Measurements from ENCODE around the gene SPTBN5.

SPTBN5 gene

GRCh38 chr15:41927536-41927935 lies 33.7 kb upstream of the SPTBN5 start:
- TF ChIP-seq CTCF (IDR thresholded peaks at IDR 0.05; ENCODE audit: control insufficient read depth, extremely low read depth, insufficient read depth), result no peak
- no peak for DNase-seq (ENCODE audit: low read depth)
- no peak overlapping the region for H3K4me3 ChIP-seq (ENCODE audit: low read depth, low read length)

GRCh38 chr15:41926185-41927056 lies 32.6 kb upstream of the SPTBN5 start:
- TF ChIP-seq CTCF (IDR thresholded peaks at IDR 0.05; ENCODE audit: control insufficient read depth, extremely low read depth, insufficient read depth), result no peak
- no peak for DNase-seq (ENCODE audit: low read depth)
- no peak overlapping the region for H3K4me3 ChIP-seq (ENCODE audit: low read depth, low read length)

GRCh38 chr15:41925086-41925608 lies 31.3 kb upstream of the SPTBN5 start:
- no peak for TF ChIP-seq CTCF (IDR thresholded peaks at IDR 0.05; ENCODE audit: control insufficient read depth, extremely low read depth, insufficient read depth)
- no peak overlapping the region for H3K4me3 ChIP-seq (ENCODE audit: low read depth, low read length)
- DNase-seq (ENCODE audit: low read depth), result no peak

GRCh38 chr15:41923401-41923997 lies 29.6 kb upstream of the SPTBN5 start:
- no peak for TF ChIP-seq CTCF (IDR thresholded peaks at IDR 0.05; ENCODE audit: control insufficient read depth, extremely low read depth, insufficient read depth)
- DNase-seq (ENCODE audit: low read depth), result no peak
- no peak overlapping the region for H3K4me3 ChIP-seq (ENCODE audit: low read depth, low read length)

GRCh38 chr15:41922353-41922752 lies 28.5 kb upstream of the SPTBN5 start:
- no peak for DNase-seq (ENCODE audit: low read depth)
- no peak for TF ChIP-seq CTCF (IDR thresholded peaks at IDR 0.05; ENCODE audit: control insufficient read depth, extremely low read depth, insufficient read depth)
- H3K4me3 ChIP-seq (ENCODE audit: low read depth, low read length), result no peak overlapping the region

- no peak for DNase-seq (ENCODE audit: low read depth)
- no peak overlapping the region for H3K4me3 ChIP-seq (ENCODE audit: low read depth, low read length)
- no peak for TF ChIP-seq CTCF (IDR thresholded peaks at IDR 0.05; ENCODE audit: control insufficient read depth, extremely low read depth, insufficient read depth)
Measured at GRCh38 chr15:41921639-41922038, 27.8 kb upstream of the SPTBN5 start.
